ENCODE results near the gene C6orf58.

C6orf58 gene

GRCh38 chr6:127547904-127548649 lies 28.9 kb upstream of the C6orf58 start:
- H3K4me3 ChIP-seq (ENCODE audit: low read length) = no peak overlapping the region
- peak; percentile 32 for TF ChIP-seq CTCF (IDR thresholded peaks at IDR 0.05; ENCODE audit: insufficient read depth, low read depth, low read length, missing control alignments)
- peak; percentile 5 for DNase-seq (ENCODE audit: low read depth)

GRCh38 chr6:127550403-127550802 lies 26.6 kb upstream of the C6orf58 start:
- peak; percentile 58 for DNase-seq (ENCODE audit: low read depth)
- no peak overlapping the region for H3K4me3 ChIP-seq (ENCODE audit: low read length)
- TF ChIP-seq CTCF (IDR thresholded peaks at IDR 0.05; ENCODE audit: insufficient read depth, low read depth, low read length, missing control alignments) = no peak

GRCh38 chr6:127554435-127555006 lies 22.5 kb upstream of the C6orf58 start:
- H3K4me3 ChIP-seq (ENCODE audit: low read length) = no peak overlapping the region
- TF ChIP-seq CTCF (IDR thresholded peaks at IDR 0.05; ENCODE audit: insufficient read depth, low read depth, low read length, missing control alignments) = peak; percentile 69
- DNase-seq (ENCODE audit: low read depth) = peak; percentile 74

GRCh38 chr6:127561660-127562059 lies 15.3 kb upstream of the C6orf58 start:
- H3K4me3 ChIP-seq (ENCODE audit: low read length) = no peak overlapping the region
- no peak for TF ChIP-seq CTCF (IDR thresholded peaks at IDR 0.05; ENCODE audit: insufficient read depth, low read depth, low read length, missing control alignments)
- no peak for DNase-seq (ENCODE audit: low read depth)

GRCh38 chr6:127564761-127565160 lies 12.2 kb upstream of the C6orf58 start:
- DNase-seq (ENCODE audit: low read depth) = no peak
- TF ChIP-seq CTCF (IDR thresholded peaks at IDR 0.05; ENCODE audit: insufficient read depth, low read depth, low read length, missing control alignments) = no peak
- no peak overlapping the region for H3K4me3 ChIP-seq (ENCODE audit: low read length)

GRCh38 chr6:127566119-127566518 lies 10.9 kb upstream of the C6orf58 start:
- TF ChIP-seq CTCF (IDR thresholded peaks at IDR 0.05; ENCODE audit: insufficient read depth, low read depth, low read length, missing control alignments) = no peak
- no peak overlapping the region for H3K4me3 ChIP-seq (ENCODE audit: low read length)
- peak; percentile 40 for DNase-seq (ENCODE audit: low read depth)

GRCh38 chr6:127566651-127567050 lies 10.3 kb upstream of the C6orf58 start:
- no peak for DNase-seq (ENCODE audit: low read depth)
- no peak for TF ChIP-seq CTCF (IDR thresholded peaks at IDR 0.05; ENCODE audit: insufficient read depth, low read depth, low read length, missing control alignments)
- no peak overlapping the region for H3K4me3 ChIP-seq (ENCODE audit: low read length)
